Upper lobe of right lung (tissue), 1 donor: ENCODE results near the gene TDRD10. TPM values are rescaled to one million over a fixed set of nuclear protein-coding genes. Genes with fewer than 3 reads are reported as not detected.

Experiments
- ATAC-seq: fragments of 200-7000 bp; cut with Tn5 transposase; one replicate; pipeline ENCODE4 v1.9.1; 2020; ENCODE audit warnings: mild to moderate bottlenecking, moderate library complexity
- DNase-seq: peaks from one replicate; pipeline ENCODE4 v3.0.0-alpha.2; 2020
- H3K27ac ChIP-seq: fragments of 200-600 bp; one replicate; pipeline ENCODE4 v1.8.0; 2022
- H3K27me3 ChIP-seq: fragments of 200-600 bp; one replicate; pipeline ENCODE4 v1.8.0; 2022; ENCODE audit warnings: mild to moderate bottlenecking
- H3K36me3 ChIP-seq: fragments of 200-600 bp; one replicate; pipeline ENCODE4 v1.8.0; 2022
- H3K4me1 ChIP-seq: fragments of 200-600 bp; one replicate; pipeline ENCODE4 v1.8.0; 2022
- H3K4me3 ChIP-seq: fragments of 200-600 bp; one replicate; pipeline ENCODE4 v1.8.0; 2022; ENCODE audit warnings: mild to moderate bottlenecking
- H3K9me3 ChIP-seq: fragments of 200-600 bp; one replicate; pipeline ENCODE4 v1.8.0; 2022
- CTCF ChIP-seq: fragments of 200-600 bp; IDR thresholded peaks from one replicate; pipeline ENCODE4 v1.8.0; 2022; ENCODE audit warnings: antibody characterized with exemption
- intact Hi-C: fragments of 100-400 bp; cut with DNase I; formaldehyde crosslinking; loops from one replicate; pipeline ENCODE4 v1.11.0; 2022
- total RNA-seq: library from RNA; stranded (reverse); fragmentation: NEBNext Ultra II Directional; extraction: Animal tissue kit (Norgen Biotek cat#: 25700); gene quantifications from one replicate; pipeline ENCODE4 v1.2.1, GENCODE V29; 2021
- donor health status: DM: no; HTN: yes; CAD: no; lungs with severe emphysema.

The TDRD10 gene
- total RNA-seq, 1 donor from 2014 or later: 21.7 TPM

- no peak for ATAC-seq
- H3K27ac ChIP-seq: no peak overlapping the region
- intact Hi-C loops: no loop called here
- no peak for DNase-seq
- H3K4me3 ChIP-seq: no peak overlapping the region
- no peaks in the 10 kb centered on the region for H3K27me3 ChIP-seq
- peaks cover 100% of the 10 kb centered on the region for H3K36me3 ChIP-seq
- no peak for TF ChIP-seq CTCF
- H3K9me3 ChIP-seq: no peaks in the 10 kb centered on the region
- no peaks in the 10 kb centered on the region for H3K4me1 ChIP-seq
Measured at GRCh38 chr1:154593390-154593789, 91.4 kb downstream of the TDRD10 start.

- no peak for TF ChIP-seq CTCF
- intact Hi-C loops: no loop called here
Measured at GRCh38 chr1:154594811-154595210, 92.8 kb downstream of the TDRD10 start.

GRCh38 chr1:154595621-154596020 lies 93.6 kb downstream of the TDRD10 start:
- Histone ChIP-seq H3K9me3 (no peaks in the 10 kb centered on the region), H3K36me3 (peaks cover 95% of the 10 kb centered on the region), H3K4me1 (peaks cover 12% of the 10 kb centered on the region), H3K27ac (no peak overlapping the region), H3K27me3 (no peaks in the 10 kb centered on the region), H3K4me3 (no peak overlapping the region)
- intact Hi-C loops: no loop called here
- TF ChIP-seq CTCF: no peak
- ATAC-seq: no peak
- DNase-seq: no peak

More at GRCh38 chr1:154594811-154595210, 92.8 kb downstream of the TDRD10 start:
- H3K36me3 ChIP-seq: peaks cover 95% of the 10 kb centered on the region
- H3K27me3 ChIP-seq: no peaks in the 10 kb centered on the region
- H3K4me1 ChIP-seq: peaks cover 4% of the 10 kb centered on the region
- DNase-seq (no peak), ATAC-seq (no peak)
- no peak overlapping the region for H3K27ac ChIP-seq
- H3K9me3 ChIP-seq: no peaks in the 10 kb centered on the region
- no peak overlapping the region for H3K4me3 ChIP-seq

Other genes with a start within 250 kb of the TDRD10 start
- 78.2 TPM for gene HAX1, start 229.6 kb upstream of the TDRD10 start, total RNA-seq
- gene AQP10, start 181.1 kb upstream of the TDRD10 start, total RNA-seq: 0.64 TPM
- 35.2 TPM for gene ATP8B2, start 176.7 kb upstream of the TDRD10 start, total RNA-seq
- 60.2 TPM for gene IL6R, start 96.9 kb upstream of the TDRD10 start, total RNA-seq
- 48.3 TPM for gene SHE, start 193 bp downstream of the TDRD10 start, total RNA-seq
- gene UBE2Q1, start 56.4 kb downstream of the TDRD10 start, total RNA-seq: 93.5 TPM
- not detected for gene CHRNB2, start 65.6 kb downstream of the TDRD10 start, total RNA-seq
- gene ADAR, start 106.0 kb downstream of the TDRD10 start, total RNA-seq: 205 TPM